ENCODE data around the gene ACADM.

DNA sequence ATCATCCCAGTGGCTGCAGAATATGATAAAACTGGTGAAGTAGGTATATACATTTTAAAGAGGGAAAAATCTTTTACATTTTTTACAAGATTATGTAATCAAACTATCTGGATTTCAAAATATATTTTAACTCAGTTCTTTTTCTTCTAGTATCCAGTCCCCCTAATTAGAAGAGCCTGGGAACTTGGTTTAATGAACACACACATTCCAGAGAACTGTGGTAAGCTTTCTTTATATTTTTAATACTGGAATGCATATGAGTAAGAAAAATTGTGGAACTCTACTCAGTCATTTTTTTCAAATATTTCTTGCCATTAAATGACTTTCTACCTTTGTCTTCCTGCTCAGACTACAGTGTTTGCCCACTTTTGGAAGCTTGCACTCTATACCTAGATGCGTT, 8.2 kb downstream of the ACADM start:
- TF ChIP-seq, protein P1, sequence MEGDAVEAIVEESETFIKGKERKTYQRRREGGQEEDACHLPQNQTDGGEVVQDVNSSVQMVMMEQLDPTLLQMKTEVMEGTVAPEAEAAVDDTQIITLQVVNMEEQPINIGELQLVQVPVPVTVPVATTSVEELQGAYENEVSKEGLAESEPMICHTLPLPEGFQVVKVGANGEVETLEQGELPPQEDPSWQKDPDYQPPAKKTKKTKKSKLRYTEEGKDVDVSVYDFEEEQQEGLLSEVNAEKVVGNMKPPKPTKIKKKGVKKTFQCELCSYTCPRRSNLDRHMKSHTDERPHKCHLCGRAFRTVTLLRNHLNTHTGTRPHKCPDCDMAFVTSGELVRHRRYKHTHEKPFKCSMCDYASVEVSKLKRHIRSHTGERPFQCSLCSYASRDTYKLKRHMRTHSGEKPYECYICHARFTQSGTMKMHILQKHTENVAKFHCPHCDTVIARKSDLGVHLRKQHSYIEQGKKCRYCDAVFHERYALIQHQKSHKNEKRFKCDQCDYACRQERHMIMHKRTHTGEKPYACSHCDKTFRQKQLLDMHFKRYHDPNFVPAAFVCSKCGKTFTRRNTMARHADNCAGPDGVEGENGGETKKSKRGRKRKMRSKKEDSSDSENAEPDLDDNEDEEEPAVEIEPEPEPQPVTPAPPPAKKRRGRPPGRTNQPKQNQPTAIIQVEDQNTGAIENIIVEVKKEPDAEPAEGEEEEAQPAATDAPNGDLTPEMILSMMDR (IDR thresholded peaks at IDR 0.05; ENCODE audit: low read length) = no peak
- no peak for TF ChIP-seq EZH2 (optimal IDR thresholded peaks at IDR 0.05; ENCODE audit: low read depth, low read length)
- TF ChIP-seq EZH2phosphoT487 (IDR thresholded peaks at IDR 0.05; ENCODE audit: low read length) = no peak

Measured in MM.1S (cell line).